Type B pancreatic cell (in vitro differentiated cells): ENCODE measurements around the gene MEIOB. TPM values are rescaled to one million over a fixed set of nuclear protein-coding genes. Genes with fewer than 3 reads are reported as not detected.
"Not testable (repeated sequence)": the region's sequence is repeated elsewhere in the genome, so short reads cannot be mapped to it uniquely, and the experiment has no call there.

Experiments used
- DNase-seq: peaks from one replicate; pipeline ENCODE4 v3.0.0; 2021; ENCODE audit warnings: mixed read lengths; ENCODE audit not compliant: unreplicated experiment; ENCODE audit errors: extremely low spot score
- H3K27ac Mint-ChIP-seq: 2 replicates; pipeline ENCODE4 v1.8.0; 2021; ENCODE audit warnings: mild to moderate bottlenecking, mixed read lengths
- H3K27me3 Mint-ChIP-seq: 2 replicates; pipeline ENCODE4 v1.8.0; 2021; ENCODE audit warnings: mixed read lengths
- H3K36me3 Mint-ChIP-seq: 2 replicates; pipeline ENCODE4 v1.8.0; 2021; ENCODE audit warnings: mixed read lengths
- H3K4me1 Mint-ChIP-seq: one replicate; pipeline ENCODE4 v1.8.0; 2021; ENCODE audit warnings: mixed read lengths; ENCODE audit not compliant: unreplicated experiment
- H3K4me3 Mint-ChIP-seq: 2 replicates; pipeline ENCODE4 v1.8.0; 2021; ENCODE audit warnings: mild to moderate bottlenecking, mixed read lengths
- H3K9me3 Mint-ChIP-seq: 2 replicates; pipeline ENCODE4 v1.8.0; 2021; ENCODE audit warnings: mixed read lengths
- total RNA-seq: library from RNA; stranded (reverse); gene quantifications from 2 replicates; pipeline ENCODE4 v1.2.1, GENCODE V29; 2021; ENCODE audit warnings: low replicate concordance
- TF ChIP-seq, protein P1 (sequence below): fragments of 200-600 bp; sonication (generic); conservative IDR thresholded peaks from 2 replicates; pipeline ENCODE4 v1.5.0; 2021; ENCODE audit warnings: antibody characterized with exemption, mild to moderate bottlenecking

MEIOB gene
- total RNA-seq, 1 donor from 2014 or later = not detected

DNA sequence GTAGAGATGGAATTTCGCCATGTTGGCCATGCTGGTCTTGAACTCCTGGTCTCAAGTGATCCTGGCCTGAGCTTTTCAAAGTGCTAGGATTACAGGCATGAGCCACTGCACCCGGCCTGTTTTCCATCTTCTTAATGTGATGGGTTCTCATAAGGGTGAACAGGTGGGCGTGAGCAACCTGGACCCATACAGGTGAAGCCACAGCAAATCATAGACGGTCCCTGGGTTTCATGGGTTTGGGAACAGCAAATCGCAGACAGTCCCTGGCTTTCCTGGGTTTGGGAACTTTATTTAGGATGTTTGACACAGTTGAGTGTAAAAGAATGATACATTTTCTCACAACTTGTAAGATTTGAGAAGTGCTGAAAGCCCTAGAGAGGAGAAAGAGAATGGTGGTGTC is 12.9 kb upstream of the MEIOB start:
- H3K27me3 Mint-ChIP-seq = peaks cover 23% of the 10 kb centered on the region
- H3K36me3 Mint-ChIP-seq = no peaks in the 10 kb centered on the region
- no peak overlapping the region for H3K4me3 Mint-ChIP-seq
- DNase-seq = no peak
- H3K9me3 Mint-ChIP-seq = no peaks in the 10 kb centered on the region
- TF ChIP-seq, protein P1, sequence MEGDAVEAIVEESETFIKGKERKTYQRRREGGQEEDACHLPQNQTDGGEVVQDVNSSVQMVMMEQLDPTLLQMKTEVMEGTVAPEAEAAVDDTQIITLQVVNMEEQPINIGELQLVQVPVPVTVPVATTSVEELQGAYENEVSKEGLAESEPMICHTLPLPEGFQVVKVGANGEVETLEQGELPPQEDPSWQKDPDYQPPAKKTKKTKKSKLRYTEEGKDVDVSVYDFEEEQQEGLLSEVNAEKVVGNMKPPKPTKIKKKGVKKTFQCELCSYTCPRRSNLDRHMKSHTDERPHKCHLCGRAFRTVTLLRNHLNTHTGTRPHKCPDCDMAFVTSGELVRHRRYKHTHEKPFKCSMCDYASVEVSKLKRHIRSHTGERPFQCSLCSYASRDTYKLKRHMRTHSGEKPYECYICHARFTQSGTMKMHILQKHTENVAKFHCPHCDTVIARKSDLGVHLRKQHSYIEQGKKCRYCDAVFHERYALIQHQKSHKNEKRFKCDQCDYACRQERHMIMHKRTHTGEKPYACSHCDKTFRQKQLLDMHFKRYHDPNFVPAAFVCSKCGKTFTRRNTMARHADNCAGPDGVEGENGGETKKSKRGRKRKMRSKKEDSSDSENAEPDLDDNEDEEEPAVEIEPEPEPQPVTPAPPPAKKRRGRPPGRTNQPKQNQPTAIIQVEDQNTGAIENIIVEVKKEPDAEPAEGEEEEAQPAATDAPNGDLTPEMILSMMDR = no peak
- H3K27ac Mint-ChIP-seq = no peak overlapping the region
- H3K4me1 Mint-ChIP-seq = no peaks in the 10 kb centered on the region

DNA sequence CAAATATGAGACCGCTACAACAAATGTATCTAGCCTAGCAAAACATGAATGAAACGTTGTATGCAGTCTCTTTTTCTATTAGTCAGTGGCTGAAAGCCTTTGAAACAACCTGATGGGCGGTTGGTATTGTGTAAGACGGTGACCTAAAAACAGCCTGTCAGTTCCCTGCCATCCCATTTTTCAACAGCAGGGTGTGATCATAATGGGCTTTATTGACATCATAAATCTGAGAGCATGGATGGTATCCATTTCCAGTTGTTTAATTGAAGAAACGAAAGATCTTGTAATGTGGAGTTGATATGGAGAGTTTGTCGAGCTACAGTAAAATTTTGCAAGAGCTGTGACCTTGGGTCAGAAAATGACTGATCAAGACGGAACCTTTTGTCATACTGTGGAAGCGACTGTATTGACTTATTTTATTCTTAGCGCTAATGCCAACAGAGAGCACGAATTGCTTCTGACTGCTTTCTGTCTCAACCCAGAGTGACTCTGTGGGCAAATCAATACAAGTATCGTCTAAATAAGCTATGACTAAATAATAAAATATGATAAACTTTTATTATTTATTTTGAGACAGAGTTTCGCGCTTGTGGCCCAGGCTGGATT is 12.3 kb upstream of the MEIOB start:
- Mint-ChIP-seq H3K4me1 (no peaks in the 10 kb centered on the region), H3K9me3 (no peaks in the 10 kb centered on the region), H3K4me3 (no peak overlapping the region), H3K27me3 (peaks cover 23% of the 10 kb centered on the region), H3K27ac (no peak overlapping the region), H3K36me3 (no peaks in the 10 kb centered on the region)
- DNase-seq = no peak
- TF ChIP-seq, protein P1 = peak; percentile 60

DNA sequence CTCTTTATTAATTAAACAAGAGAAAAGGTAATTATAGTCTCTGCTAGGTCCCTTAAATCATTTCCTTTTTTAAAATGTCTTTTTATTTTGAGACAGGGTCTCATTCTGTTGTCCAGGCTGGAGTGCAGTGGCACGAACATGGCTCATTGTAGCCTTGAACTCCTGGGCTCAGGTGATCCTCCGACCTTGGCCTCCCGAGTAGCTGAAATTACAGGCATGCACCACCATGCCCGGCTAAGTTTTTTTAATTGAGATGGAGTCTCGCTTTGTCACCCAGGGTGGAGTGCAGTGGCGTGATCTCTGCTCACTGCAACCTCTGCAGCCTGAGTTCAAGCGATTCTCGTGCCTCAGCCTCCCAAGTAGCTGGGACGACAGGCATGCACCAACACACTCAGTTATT is 9.2 kb upstream of the MEIOB start:
- H3K27me3 Mint-ChIP-seq = peaks cover 38% of the 10 kb centered on the region
- not testable (repeated sequence) for DNase-seq, H3K36me3 Mint-ChIP-seq, H3K27ac Mint-ChIP-seq, H3K9me3 Mint-ChIP-seq, H3K4me3 Mint-ChIP-seq, H3K4me1 Mint-ChIP-seq

DNA sequence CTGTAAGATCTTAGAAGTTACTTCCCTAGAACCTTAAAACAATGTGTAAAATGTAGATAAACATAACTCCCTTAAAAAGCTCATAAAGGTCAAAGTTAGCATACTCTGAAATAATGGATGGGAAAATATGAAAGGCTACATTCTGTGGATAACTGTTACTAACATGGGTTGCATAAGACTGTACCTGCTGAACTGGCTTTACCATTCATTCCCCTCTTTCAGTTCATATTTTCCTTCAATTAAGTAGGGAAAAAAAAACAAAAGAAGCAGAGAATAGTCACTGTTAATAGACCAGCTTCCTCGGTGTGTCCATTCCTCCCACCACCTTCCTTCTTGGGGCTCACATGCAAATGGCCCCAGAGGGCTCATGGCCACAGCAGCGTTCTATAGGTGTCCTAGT is 7.5 kb upstream of the MEIOB start:
- TF ChIP-seq, protein P1 = no peak
- H3K36me3 Mint-ChIP-seq = no peaks in the 10 kb centered on the region
- H3K9me3 Mint-ChIP-seq = no peaks in the 10 kb centered on the region
- H3K4me1 Mint-ChIP-seq = no peaks in the 10 kb centered on the region
- peak overlapping the region; percentile 66 for H3K27ac Mint-ChIP-seq
- peaks cover 39% of the 10 kb centered on the region for H3K27me3 Mint-ChIP-seq
- DNase-seq = no peak
- H3K4me3 Mint-ChIP-seq = no peak overlapping the region

DNA sequence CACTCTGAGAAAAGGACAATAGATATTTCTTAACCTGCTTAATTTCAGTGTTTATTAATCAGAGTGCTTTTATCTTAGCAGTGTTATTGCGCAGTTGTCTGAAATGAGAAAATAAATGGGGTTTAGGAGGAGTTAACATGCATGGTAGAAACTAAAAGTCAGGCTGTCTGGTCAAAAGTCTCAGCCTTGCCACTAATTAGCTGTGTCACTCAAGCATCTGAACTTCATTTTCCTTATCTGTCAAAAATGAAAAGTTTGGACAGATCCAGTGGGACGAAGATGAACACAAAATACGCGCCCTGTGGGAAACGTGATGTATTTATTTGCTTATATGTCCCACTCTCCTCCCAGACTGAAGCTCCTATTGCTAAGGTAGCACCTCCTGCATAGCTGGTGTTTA is 6.3 kb upstream of the MEIOB start:
- no peak for DNase-seq
- TF ChIP-seq, protein P1 = no peak
- H3K4me3 Mint-ChIP-seq = no peak overlapping the region
- no peaks in the 10 kb centered on the region for H3K36me3 Mint-ChIP-seq
- H3K27ac Mint-ChIP-seq = no peak overlapping the region
- H3K4me1 Mint-ChIP-seq = no peaks in the 10 kb centered on the region
- no peaks in the 10 kb centered on the region for H3K9me3 Mint-ChIP-seq
- peaks cover 44% of the 10 kb centered on the region for H3K27me3 Mint-ChIP-seq

DNA sequence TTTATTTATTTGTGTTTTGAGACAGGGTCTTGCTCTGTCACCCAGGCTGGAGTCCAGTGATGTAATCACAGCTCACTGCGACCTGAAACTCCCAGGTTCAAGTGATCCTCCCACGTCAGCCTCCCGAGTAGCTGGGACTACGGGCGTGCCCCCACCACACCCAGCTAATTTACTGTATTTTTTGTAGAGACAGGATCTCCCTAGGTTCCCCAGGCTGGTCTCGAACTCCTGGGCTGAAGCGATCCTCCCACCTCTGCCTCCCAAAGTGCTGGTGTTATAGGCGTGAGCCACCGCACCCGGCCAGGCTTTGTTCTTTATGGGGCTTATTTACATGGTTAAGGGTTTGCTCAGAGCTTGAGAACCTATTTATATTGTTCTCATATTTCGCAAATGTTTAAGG is 5.8 kb upstream of the MEIOB start:
- Mint-ChIP-seq H3K27me3 (peaks cover 47% of the 10 kb centered on the region), H3K4me1 (no peaks in the 10 kb centered on the region), H3K4me3 (no peak overlapping the region), H3K36me3 (no peaks in the 10 kb centered on the region), H3K9me3 (no peaks in the 10 kb centered on the region), H3K27ac (no peak overlapping the region)
- TF ChIP-seq, protein P1 = no peak
- no peak for DNase-seq
